ENCODE measurements around the gene OR9K2. TPM values are rescaled to one million over a fixed set of nuclear protein-coding genes. Genes with fewer than 3 reads are reported as not detected.

Gene OR9K2
- total RNA-seq, 1 donor from 2014 or later = not detected

- Mint-ChIP-seq H3K27ac (ENCODE audit: unreplicated experiment) (no peak overlapping the region), H3K4me1 (ENCODE audit: unreplicated experiment) (no peaks in the 10 kb centered on the region), H3K36me3 (ENCODE audit: low read depth, unreplicated experiment) (no peaks in the 10 kb centered on the region), H3K27me3 (ENCODE audit: unreplicated experiment) (no peaks in the 10 kb centered on the region), H3K9me3 (ENCODE audit: unreplicated experiment) (no peaks in the 10 kb centered on the region), H3K4me3 (ENCODE audit: unreplicated experiment) (no peak overlapping the region)
- no peak for DNase-seq (ENCODE audit: low spot score)
- TF ChIP-seq, protein P1, sequence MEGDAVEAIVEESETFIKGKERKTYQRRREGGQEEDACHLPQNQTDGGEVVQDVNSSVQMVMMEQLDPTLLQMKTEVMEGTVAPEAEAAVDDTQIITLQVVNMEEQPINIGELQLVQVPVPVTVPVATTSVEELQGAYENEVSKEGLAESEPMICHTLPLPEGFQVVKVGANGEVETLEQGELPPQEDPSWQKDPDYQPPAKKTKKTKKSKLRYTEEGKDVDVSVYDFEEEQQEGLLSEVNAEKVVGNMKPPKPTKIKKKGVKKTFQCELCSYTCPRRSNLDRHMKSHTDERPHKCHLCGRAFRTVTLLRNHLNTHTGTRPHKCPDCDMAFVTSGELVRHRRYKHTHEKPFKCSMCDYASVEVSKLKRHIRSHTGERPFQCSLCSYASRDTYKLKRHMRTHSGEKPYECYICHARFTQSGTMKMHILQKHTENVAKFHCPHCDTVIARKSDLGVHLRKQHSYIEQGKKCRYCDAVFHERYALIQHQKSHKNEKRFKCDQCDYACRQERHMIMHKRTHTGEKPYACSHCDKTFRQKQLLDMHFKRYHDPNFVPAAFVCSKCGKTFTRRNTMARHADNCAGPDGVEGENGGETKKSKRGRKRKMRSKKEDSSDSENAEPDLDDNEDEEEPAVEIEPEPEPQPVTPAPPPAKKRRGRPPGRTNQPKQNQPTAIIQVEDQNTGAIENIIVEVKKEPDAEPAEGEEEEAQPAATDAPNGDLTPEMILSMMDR (IDR thresholded peaks at IDR 0.05; ENCODE audit: unreplicated experiment) = no peak
These were observed 47.2 kb downstream of the OR9K2 start for GRCh38 chr12:55173456-55173855.

Other genes starting within 250 kb of the OR9K2 start
- 0.95 TPM for gene TESPA1, start 141.6 kb upstream of the OR9K2 start, total RNA-seq (ENCODE audit: unreplicated experiment)
- gene NEUROD4, start 106.4 kb upstream of the OR9K2 start, total RNA-seq (ENCODE audit: unreplicated experiment) = not detected
- gene OR10A7, start 94.6 kb downstream of the OR9K2 start, total RNA-seq (ENCODE audit: unreplicated experiment) = not detected
- not detected for gene OR6C74, start 118.2 kb downstream of the OR9K2 start, total RNA-seq (ENCODE audit: unreplicated experiment)
- not detected for gene OR6C6, start 170.2 kb downstream of the OR9K2 start, total RNA-seq (ENCODE audit: unreplicated experiment)
- not detected for gene OR6C1, start 187.9 kb downstream of the OR9K2 start, total RNA-seq (ENCODE audit: unreplicated experiment)
- gene OR6C3, start 204.3 kb downstream of the OR9K2 start, total RNA-seq (ENCODE audit: unreplicated experiment) = not detected
- gene OR6C75, start 236.6 kb downstream of the OR9K2 start, total RNA-seq (ENCODE audit: unreplicated experiment) = not detected

All from endothelial cell (in vitro differentiated cells).